ENCODE measurements around the gene GTF2F1. TPM values are rescaled to one million over a fixed set of nuclear protein-coding genes. Genes with fewer than 3 reads are reported as not detected.

The GTF2F1 gene
- total and polyA plus RNA-seq, 4 donors = 35.7 to 59.4 (median 43.4) TPM

DNA sequence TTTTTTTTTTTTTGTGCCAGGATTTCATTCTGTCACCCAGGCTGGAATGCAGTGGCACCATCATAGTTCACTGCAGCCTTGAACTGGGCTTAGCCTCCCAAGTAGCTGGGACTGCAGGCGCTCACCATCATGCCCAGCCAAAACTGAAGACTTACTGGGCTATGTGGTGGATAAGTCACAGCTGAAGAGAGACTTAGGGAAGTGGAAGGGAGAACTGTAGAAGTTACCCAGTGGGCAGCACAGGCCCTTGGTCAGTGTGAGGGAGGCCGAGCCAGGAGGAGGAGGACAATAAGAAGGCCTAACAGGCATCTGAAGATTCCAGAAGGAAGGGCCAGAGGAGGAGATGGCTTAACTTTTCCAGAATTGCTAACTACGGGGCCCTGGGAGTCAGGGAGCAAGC is 13.2 kb downstream of the GTF2F1 start:
- no peaks in the 10 kb centered on the region for H3K4me1 ChIP-seq (ENCODE audit: control insufficient read depth in 1 of 2, insufficient read depth in 2 of 2, low read length in 2 of 2)
- H3K36me3 ChIP-seq (ENCODE audit: control insufficient read depth in 1 of 2, insufficient read depth in 2 of 2, low read length in 1 of 2) = peaks cover 4 to 22% of the 10 kb centered on the region in 2 donors
- no peaks in the 10 kb centered on the region for H3K9me3 ChIP-seq (ENCODE audit: control insufficient read depth, low read length)
- intact Hi-C loops (cut with DNase I) = no loop called here
- no peaks in the 10 kb centered on the region for H3K27me3 ChIP-seq (ENCODE audit: control insufficient read depth in 1 of 2, insufficient read depth in 2 of 2, low read length in 1 of 2)
- no peak overlapping the region for H3K4me3 ChIP-seq (ENCODE audit: low read length in 2 of 2)
- no peak overlapping the region for H3K27ac ChIP-seq (ENCODE audit: low read depth in 1 of 2, low read length in 2 of 2)
- no peak for ATAC-seq (ENCODE audit: low FRiP score)
- WGBS, 2 donors = 86 to 99% methylated on average over 3 of the region's 3 CpGs
- no peak for DNase-seq

DNA sequence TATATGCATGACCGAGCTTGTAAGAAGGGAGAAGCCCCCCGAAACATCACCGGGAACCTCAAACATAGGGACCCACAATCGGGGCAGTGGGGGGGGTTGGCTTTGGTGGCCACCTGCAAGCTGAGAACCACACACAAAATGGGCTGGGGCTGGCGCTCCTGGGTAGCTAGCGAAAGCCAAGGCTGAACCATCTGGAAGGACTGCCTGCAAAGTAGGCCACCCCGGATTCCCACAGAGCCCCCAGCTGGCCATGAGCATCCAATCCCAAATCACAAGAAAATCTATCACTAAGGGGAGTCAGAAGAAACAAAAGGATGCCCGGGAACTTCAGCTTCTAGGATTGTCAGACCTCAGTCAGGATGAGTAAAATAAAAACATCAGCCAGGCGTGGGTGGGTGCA is 14.5 kb downstream of the GTF2F1 start:
- H3K4me1 ChIP-seq (ENCODE audit: control insufficient read depth in 1 of 2, insufficient read depth in 2 of 2, low read length in 2 of 2) = no peaks in the 10 kb centered on the region
- WGBS, 2 donors = 69 to 74% methylated on average over 9 of the region's 9 CpGs
- DNase-seq = no peak
- intact Hi-C loops (cut with DNase I) = no loop called here
- H3K9me3 ChIP-seq (ENCODE audit: control insufficient read depth, low read length) = no peaks in the 10 kb centered on the region
- H3K4me3 ChIP-seq (ENCODE audit: low read length in 2 of 2) = no peak overlapping the region
- H3K27me3 ChIP-seq (ENCODE audit: control insufficient read depth in 1 of 2, insufficient read depth in 2 of 2, low read length in 1 of 2) = no peaks in the 10 kb centered on the region
- H3K27ac ChIP-seq (ENCODE audit: low read depth in 1 of 2, low read length in 2 of 2) = no peak overlapping the region
- no peak for ATAC-seq (ENCODE audit: low FRiP score)
- peaks cover 4 to 22% of the 10 kb centered on the region in 2 donors for H3K36me3 ChIP-seq (ENCODE audit: control insufficient read depth in 1 of 2, insufficient read depth in 2 of 2, low read length in 1 of 2)

DNA sequence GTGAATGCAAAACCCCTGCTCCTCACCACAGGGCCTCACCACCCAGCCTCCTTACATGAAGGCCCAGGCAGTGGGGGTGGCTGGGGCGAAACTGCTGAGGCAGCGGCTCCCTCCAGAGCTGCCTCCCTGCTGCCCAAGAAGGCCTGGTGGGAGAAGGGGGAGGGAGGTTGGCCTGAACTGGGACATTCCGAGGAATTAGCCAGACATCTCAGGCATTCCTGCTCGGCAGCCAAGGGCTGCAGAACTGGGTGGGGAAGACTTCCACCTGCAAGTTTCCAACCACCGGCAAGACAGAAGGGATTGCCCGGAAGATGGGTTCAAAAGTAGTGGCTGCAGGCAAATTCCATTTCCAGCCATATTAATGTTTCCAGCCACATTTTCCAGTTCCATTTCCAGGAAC is 14.9 kb downstream of the GTF2F1 start:
- H3K27ac ChIP-seq (ENCODE audit: low read depth in 1 of 2, low read length in 2 of 2) = no peak overlapping the region
- no peaks in the 10 kb centered on the region for H3K4me1 ChIP-seq (ENCODE audit: control insufficient read depth in 1 of 2, insufficient read depth in 2 of 2, low read length in 2 of 2)
- DNase-seq (peak in 1 of 2 donors; percentile 70), ATAC-seq (ENCODE audit: low FRiP score) (no peak)
- no peak overlapping the region for H3K4me3 ChIP-seq (ENCODE audit: low read length in 2 of 2)
- intact Hi-C loops (cut with DNase I) = no loop called here
- 7 to 9% methylated on average over 6 of the region's 6 CpGs for WGBS, 2 donors
- H3K36me3 ChIP-seq (ENCODE audit: control insufficient read depth in 1 of 2, insufficient read depth in 2 of 2, low read length in 1 of 2) = peaks cover under 1 to 19% of the 10 kb centered on the region in 2 donors
- no peaks in the 10 kb centered on the region for H3K27me3 ChIP-seq (ENCODE audit: control insufficient read depth in 1 of 2, insufficient read depth in 2 of 2, low read length in 1 of 2)
- H3K9me3 ChIP-seq (ENCODE audit: control insufficient read depth, low read length) = no peaks in the 10 kb centered on the region

DNA sequence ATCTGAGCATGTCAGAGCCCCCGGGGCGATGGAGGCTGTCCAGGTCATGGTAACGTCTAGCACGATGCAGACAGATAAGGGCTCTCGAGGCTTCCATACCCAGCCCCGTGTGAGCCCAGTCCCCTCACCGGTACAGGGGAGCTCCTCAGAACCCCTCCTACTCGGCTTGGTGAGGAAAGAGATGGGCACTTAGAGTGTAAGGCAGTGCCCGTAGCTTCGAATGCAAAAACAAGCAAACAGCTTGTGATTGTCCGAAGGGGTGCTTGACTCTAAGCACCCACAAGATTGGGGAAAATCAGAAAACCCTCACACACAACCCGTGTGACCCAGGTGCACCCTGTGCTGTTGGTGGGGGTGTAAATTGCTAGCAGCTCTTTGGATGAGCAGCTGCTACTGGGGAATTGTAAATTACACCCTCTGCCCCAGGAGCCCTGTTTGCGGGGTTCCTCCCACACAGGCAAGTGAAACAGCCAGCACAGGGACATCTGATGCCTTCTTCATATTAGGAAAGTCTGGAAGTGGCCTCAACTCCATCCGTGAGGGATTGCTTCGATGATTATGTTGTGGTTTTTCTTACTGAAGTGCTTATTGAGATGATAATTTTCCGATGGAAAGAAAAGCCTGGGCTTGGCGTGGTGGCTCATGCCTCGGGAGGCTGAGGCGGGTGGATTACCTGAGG is 16.3 kb downstream of the GTF2F1 start:
- Histone ChIP-seq H3K4me3 (ENCODE audit: low read length in 2 of 2) (no peak overlapping the region), H3K4me1 (ENCODE audit: control insufficient read depth in 1 of 2, insufficient read depth in 2 of 2, low read length in 2 of 2) (no peaks in the 10 kb centered on the region), H3K27me3 (ENCODE audit: control insufficient read depth in 1 of 2, insufficient read depth in 2 of 2, low read length in 1 of 2) (no peaks in the 10 kb centered on the region), H3K36me3 (ENCODE audit: control insufficient read depth in 1 of 2, insufficient read depth in 2 of 2, low read length in 1 of 2) (peaks cover 0 to 17% of the 10 kb centered on the region in 2 donors), H3K9me3 (ENCODE audit: control insufficient read depth, low read length) (no peaks in the 10 kb centered on the region), H3K27ac (ENCODE audit: low read depth in 1 of 2, low read length in 2 of 2) (no peak overlapping the region)
- WGBS, 2 donors = 73 to 74% methylated on average over 19 of the region's 19 CpGs
- no peak for DNase-seq
- intact Hi-C loops (cut with DNase I) = no loop called here
- no peak for ATAC-seq (ENCODE audit: low FRiP score)

DNA sequence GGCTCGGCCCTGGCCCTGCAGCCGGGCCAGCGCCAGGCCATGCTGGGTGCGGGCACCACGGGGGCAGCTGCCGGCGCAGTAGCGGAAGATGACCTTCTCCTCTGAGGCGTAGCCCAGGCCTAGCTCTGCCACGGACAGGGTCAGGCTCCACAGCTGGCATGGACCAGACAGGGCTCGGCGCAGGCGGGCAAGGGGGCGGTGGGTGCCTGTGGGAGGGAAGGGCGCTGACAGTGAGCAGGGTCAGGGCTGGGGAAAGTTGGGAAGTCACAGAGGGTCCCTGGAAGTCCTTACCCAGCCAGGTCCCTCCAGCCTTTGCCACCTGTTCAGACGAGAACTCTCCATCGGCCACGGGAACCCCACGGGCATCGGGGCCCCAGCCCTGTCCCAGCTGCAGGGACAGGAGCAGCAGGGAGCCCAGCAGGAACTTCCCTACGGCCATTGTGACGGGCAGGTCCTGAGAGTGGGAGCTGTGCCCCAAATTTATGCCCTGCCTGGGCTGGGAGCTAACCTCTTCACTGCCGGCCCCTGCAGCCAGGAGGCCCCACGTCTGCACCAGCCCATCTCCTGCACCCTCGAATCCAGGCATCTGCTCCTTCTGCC is 17.5 kb downstream of the GTF2F1 start, which contains the start of gene PSPN:
PSPN (minus strand) TSS at position 523 of the 600 bp plus-strand sequence; CDS start at position 439, 84 bp downstream.
- intact Hi-C loops (cut with DNase I) = no loop called here
- no peak within 1 kb of the TSS for H3K27ac ChIP-seq (ENCODE audit: low read depth in 1 of 2, low read length in 2 of 2)
- no peak within 1 kb of the TSS for H3K4me3 ChIP-seq (ENCODE audit: low read length in 2 of 2)
- H3K4me1 ChIP-seq (ENCODE audit: control insufficient read depth in 1 of 2, insufficient read depth in 2 of 2, low read length in 2 of 2) = no peaks in the 10 kb centered on the region
- DNase-seq (no peak), ATAC-seq (ENCODE audit: low FRiP score) (no peak)
- peaks cover 0 to 8% of the 10 kb centered on the region in 2 donors for H3K36me3 ChIP-seq (ENCODE audit: control insufficient read depth in 1 of 2, insufficient read depth in 2 of 2, low read length in 1 of 2)
- WGBS, 2 donors = 84 to 85% methylated on average over 25 of the region's 25 CpGs
- no peaks in the 10 kb centered on the region for H3K9me3 ChIP-seq (ENCODE audit: control insufficient read depth, low read length)
- no peaks in the 10 kb centered on the region for H3K27me3 ChIP-seq (ENCODE audit: control insufficient read depth in 1 of 2, insufficient read depth in 2 of 2, low read length in 1 of 2)

DNA sequence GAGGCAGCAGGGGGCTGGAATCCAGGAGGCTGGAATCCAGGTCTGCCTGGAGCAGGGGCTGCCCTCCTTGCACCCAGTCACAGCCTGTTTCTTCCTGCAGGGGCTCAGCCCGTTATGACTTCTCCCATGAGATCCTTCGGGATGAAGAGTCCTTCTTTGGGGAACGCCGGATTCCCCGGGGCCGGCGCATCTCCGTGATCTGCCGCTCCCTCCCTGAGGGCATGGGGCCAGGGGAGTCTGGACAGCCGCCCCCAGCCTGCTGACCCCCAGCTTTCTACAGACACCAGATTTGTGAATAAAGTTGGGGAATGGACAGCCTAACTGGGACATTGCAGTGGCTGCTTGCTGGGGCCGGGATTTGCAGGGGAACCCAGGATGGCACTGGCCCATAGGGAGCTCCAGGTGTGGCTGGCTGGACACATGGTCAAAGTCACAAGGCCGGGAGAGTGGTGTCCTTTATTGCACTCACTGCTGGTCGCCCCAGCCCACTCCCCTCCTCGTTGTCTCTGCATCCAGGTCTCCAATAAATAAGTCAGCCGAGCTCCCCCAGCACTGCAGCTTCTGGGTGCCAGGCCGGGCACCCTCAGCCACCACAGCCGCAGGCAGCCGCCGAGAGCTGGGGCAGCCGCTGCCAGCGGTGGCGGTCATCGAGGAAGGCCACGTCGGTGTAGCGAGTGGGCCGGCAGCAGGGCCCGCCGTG is 18.1 kb downstream of the GTF2F1 start:
- Histone ChIP-seq H3K4me1 (ENCODE audit: control insufficient read depth in 1 of 2, insufficient read depth in 2 of 2, low read length in 2 of 2) (no peaks in the 10 kb centered on the region), H3K27me3 (ENCODE audit: control insufficient read depth in 1 of 2, insufficient read depth in 2 of 2, low read length in 1 of 2) (no peaks in the 10 kb centered on the region), H3K9me3 (ENCODE audit: control insufficient read depth, low read length) (no peaks in the 10 kb centered on the region), H3K36me3 (ENCODE audit: control insufficient read depth in 1 of 2, insufficient read depth in 2 of 2, low read length in 1 of 2) (peaks cover 0 to 2% of the 10 kb centered on the region in 2 donors), H3K4me3 (ENCODE audit: low read length in 2 of 2) (no peak overlapping the region), H3K27ac (ENCODE audit: low read depth in 1 of 2, low read length in 2 of 2) (no peak overlapping the region)
- 87% methylated on average over 29 of the region's 29 CpGs for WGBS, 2 donors
- ATAC-seq (ENCODE audit: low FRiP score) (no peak), DNase-seq (no peak)
- intact Hi-C loops (cut with DNase I) = no loop called here

DNA sequence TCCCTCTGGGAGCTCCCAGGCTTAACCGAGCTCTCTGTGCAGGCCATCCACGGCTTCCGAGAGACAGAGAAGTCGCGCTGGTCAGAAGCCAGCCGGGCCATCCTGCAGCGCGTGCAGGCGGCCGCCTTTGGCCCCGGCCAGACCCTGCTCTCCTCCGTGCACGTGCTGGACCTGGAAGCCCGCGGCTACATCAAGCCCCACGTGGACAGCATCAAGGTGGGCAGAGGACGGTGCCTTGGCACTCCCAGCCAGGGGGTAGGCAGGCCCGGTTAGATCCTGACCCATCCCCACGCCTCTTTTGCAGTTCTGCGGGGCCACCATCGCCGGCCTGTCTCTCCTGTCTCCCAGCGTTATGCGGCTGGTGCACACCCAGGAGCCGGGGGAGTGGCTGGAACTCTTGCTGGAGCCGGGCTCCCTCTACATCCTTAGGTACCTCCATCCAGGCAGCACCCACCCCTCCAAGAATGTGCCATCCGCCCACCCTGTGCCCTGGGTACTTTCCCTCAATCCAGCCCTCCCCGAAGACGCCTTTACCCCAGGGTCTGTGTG is 18.7 kb downstream of the GTF2F1 start:
- WGBS, 2 donors = 55 to 62% methylated on average over 29 of the region's 29 CpGs
- Histone ChIP-seq H3K9me3 (ENCODE audit: control insufficient read depth, low read length) (no peaks in the 10 kb centered on the region), H3K27me3 (ENCODE audit: control insufficient read depth in 1 of 2, insufficient read depth in 2 of 2, low read length in 1 of 2) (no peaks in the 10 kb centered on the region), H3K4me3 (ENCODE audit: low read length in 2 of 2) (no peak overlapping the region), H3K4me1 (ENCODE audit: control insufficient read depth in 1 of 2, insufficient read depth in 2 of 2, low read length in 2 of 2) (no peaks in the 10 kb centered on the region), H3K36me3 (ENCODE audit: control insufficient read depth in 1 of 2, insufficient read depth in 2 of 2, low read length in 1 of 2) (no peaks in the 10 kb centered on the region), H3K27ac (ENCODE audit: low read depth in 1 of 2, low read length in 2 of 2) (no peak overlapping the region)
- intact Hi-C loops (cut with DNase I) = no loop called here
- DNase-seq (peak in 1 of 2 donors; percentile 79), ATAC-seq (ENCODE audit: low FRiP score) (no peak)

DNA sequence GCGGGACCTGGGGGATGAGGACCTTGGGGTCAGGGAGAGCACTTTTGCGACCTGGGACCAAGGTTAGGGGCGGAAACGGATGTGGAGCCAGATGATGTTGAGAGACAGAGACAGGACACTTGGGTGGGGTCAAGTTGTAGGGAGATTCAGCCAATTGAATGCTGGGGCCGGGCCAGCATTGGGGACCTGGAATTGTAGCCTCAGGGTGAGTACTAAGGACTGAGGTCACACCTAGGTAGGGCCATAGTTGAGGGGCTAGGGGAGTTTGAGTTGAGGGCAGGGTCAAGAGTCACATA is 19.2 kb downstream of the GTF2F1 start:
- Histone ChIP-seq H3K4me3 (ENCODE audit: low read length in 2 of 2) (peak overlapping the region in 1 of 2 donors; percentile 8), H3K36me3 (ENCODE audit: control insufficient read depth in 1 of 2, insufficient read depth in 2 of 2, low read length in 1 of 2) (no peaks in the 10 kb centered on the region), H3K27ac (ENCODE audit: low read depth in 1 of 2, low read length in 2 of 2) (peak overlapping the region in 1 of 2 donors; percentile 28), H3K4me1 (ENCODE audit: control insufficient read depth in 1 of 2, insufficient read depth in 2 of 2, low read length in 2 of 2) (no peaks in the 10 kb centered on the region), H3K9me3 (ENCODE audit: control insufficient read depth, low read length) (no peaks in the 10 kb centered on the region), H3K27me3 (ENCODE audit: control insufficient read depth in 1 of 2, insufficient read depth in 2 of 2, low read length in 1 of 2) (no peaks in the 10 kb centered on the region)
- no peak for DNase-seq
- 28% methylated on average over 5 of the region's 5 CpGs for WGBS, 2 donors
- ATAC-seq (ENCODE audit: low FRiP score) = no peak
- intact Hi-C loops (cut with DNase I) = loop anchor here in 1 of 2 donors (2.0 kb wide), 1 partner anchor 51 kb away; the partner anchor contains the start of gene KHSRP
